HG02981 (cell line): ENCODE results near the gene VPREB3.
"Not testable (repeated sequence)": the region's sequence is repeated elsewhere in the genome, so short reads cannot be mapped to it uniquely, and the experiment has no call there.

Source experiments
- ATAC-seq: cut with Tn5 transposase; IDR thresholded peaks from one replicate; pipeline ENCODE4 v1.9.1; 2021; ENCODE audit warnings: mild to moderate bottlenecking, moderate library complexity; ENCODE audit not compliant: unreplicated experiment

VPREB3 gene

DNA sequence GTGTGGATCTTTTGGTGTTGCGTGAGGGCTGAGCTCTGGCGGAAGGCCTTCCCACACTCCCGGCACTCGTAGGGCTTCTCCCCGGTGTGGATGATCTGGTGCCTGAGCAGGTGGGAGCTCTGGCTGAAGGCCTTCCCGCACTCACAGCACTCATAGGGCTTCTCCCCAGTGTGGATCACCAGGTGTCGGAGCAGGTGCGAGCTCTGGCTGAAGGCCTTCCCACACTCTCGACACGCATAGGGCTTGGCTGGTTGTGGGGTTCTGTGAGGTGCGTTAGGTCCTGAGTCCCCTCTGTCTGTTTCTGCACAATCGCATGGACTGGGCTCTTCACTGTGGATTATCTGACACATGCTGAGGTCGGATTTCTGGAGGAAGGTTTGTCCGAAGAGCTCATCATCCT is 9.7 kb downstream of the VPREB3 start:
- no peak for ATAC-seq

DNA sequence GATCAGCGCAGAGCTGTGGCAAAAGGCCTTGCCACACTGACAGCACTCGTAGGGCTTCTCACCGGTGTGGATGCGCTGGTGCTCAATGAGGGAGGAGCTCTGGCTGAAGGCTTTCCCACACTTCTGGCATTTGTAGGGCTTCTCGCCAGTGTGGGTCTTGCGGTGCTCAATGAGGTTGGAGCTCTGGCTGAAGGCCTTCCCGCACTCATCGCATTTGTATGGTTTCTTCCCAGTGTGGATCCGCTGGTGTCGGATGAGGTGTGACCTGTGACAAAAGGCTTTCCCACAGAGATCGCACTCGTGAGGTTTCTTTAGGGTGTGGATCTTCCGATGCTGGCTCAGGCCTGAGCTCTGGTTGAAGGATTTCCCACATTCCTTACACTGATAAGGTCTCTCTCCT is 10.2 kb downstream of the VPREB3 start:
- no peak for ATAC-seq

DNA sequence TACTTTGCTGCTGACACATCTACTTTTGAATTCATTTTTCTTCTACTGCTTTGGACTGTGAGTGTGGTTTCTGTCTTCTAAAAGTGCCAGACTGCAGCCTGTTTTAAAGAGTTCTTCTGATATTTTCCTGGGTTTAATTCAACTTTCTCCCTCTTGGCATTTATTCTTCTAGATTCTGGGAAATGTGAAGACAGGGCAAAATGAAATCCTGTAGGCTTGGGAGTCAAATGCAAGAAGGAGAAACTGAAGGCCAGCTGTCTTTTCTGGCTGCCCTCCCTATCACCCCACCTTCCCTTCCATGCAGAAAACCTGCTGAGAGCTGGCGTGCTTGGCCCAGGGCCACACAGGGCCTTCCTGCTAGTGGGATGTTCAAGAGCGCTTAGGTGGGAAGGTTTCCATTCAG is 10.9 kb downstream of the VPREB3 start:
- no peak for ATAC-seq

DNA sequence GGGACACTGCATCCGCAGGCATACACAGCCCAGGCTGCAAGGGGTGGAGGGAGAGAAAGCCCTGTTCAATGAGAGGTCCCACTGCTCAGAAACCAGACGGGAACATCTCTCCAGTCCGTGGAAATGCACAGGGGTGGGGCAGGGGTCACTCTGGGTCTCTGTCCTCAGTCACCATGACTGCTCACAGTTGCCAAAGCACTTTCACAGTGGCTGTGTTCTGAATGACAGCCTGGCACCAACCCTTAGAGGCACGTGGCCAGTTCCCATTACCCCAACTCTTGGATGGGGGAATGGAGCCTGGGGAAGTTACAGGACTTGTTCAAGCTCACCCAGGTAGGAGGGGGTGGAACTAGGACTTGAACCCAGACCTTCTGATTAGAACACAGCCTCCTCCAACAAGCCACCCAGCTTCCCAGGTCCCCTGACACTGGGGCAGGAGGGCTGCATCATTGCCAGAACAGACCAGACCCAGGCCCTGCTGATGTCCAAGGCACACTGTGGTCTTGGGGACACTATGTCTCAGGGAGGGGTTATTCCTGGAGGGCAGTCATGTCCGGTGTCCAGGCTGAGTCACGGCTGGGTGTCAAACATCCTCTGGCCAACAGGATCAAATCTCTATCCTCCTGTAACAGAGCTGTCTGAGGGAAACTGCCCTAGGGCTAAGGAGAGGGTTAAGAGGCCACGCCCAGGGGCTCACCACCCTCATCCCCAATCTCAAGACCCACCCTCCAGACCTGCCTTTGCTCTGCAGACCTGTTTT is 11.5 kb downstream of the VPREB3 start:
- no peak for ATAC-seq

DNA sequence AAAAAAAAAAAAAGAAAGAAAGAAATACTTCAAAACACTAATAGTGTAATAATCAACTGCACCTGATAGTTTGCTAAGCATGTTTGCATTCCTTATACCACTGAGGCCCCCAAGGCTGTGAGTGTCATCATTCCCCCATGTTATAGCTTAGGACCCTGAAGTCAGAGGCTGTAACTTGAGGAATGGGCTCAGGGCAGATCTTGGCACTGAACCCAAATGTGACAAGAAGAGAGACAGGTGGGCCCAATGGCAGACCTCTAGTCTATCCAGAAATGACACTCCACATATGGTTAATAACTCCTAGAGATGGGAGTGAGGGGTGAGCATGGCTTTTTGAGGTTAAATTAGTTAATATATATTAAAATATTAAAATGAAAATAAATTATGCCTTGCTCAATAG is 16.5 kb downstream of the VPREB3 start:
- ATAC-seq = no peak

DNA sequence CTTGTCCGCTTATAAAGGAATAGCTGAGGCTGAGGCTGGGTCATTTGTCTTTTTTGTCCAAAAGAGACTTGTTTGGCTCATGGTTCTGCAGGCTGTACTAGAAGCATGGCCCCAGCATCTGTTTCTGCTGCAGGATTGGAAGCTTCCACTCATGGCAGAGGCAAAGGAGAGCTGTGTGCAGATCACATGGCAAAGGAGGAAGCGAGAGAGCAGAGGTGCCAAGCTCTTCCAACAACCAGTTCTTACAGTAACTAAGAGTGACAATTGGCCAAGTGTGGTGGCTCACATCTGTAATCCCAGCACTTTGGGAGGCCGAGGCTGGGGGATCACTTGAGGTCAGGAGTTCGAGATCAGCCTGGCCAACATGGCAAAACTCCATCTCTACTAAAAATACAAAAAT is 26.1 kb downstream of the VPREB3 start:
- not testable (repeated sequence) for ATAC-seq

DNA sequence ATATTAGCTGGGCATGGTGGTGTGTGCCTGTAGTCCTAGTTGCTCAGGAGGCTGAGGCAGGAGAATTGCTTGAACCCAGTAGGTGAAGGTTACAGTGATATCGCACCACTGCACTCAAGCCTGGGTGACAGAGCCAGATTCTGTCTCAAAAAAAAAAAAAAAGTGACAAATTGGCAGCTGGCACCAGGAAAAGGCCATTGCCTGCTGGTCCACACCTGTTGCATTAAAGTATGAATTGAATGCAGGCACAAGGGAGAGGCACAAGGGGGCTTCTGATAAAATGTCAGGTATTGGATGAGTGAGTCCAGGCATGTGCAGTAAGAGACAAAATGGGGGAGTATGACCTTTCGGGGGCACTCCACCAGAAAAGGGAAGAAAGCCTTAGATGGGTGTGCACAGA is 31.5 kb downstream of the VPREB3 start:
- ATAC-seq = no peak

DNA sequence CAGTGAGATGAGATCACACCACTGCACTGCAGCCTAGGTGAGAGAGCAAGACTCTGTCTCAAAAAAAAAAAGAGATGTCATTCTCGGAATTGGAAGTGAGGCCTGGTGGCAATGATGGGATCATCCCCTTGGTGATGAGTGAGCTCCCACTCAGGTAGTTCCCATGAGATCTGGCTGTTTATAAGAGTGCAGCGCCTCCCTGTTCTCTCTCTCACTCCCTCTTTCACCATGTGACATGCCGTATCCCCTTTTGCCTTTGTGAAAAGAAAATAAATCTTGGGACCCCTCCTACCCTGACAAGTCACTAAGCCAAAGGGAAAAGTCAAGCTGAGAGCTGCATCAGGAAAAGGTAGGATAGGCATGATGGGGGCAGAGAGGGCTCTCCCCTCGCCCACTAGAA is 32.1 kb downstream of the VPREB3 start:
- no peak for ATAC-seq

DNA sequence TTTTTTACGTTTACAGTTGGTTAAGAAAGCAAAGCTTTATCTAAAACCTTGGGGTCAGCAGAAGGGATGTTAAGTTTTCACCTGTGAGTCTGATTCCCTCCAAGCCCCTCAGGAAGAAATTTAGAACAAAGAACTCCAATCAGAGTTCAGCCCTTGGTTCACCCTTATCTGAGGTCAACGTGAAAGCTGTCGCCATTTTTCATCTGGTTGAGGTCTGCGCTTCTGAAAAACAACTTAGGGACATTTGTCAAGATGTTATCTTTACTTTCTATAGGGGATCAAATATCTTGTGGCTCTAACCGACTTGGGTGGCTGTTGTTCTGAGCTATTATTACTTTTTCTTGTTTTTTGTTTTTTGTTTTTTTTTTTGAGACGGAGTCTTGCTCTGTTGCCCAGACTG is 33.4 kb downstream of the VPREB3 start:
- no peak for ATAC-seq

DNA sequence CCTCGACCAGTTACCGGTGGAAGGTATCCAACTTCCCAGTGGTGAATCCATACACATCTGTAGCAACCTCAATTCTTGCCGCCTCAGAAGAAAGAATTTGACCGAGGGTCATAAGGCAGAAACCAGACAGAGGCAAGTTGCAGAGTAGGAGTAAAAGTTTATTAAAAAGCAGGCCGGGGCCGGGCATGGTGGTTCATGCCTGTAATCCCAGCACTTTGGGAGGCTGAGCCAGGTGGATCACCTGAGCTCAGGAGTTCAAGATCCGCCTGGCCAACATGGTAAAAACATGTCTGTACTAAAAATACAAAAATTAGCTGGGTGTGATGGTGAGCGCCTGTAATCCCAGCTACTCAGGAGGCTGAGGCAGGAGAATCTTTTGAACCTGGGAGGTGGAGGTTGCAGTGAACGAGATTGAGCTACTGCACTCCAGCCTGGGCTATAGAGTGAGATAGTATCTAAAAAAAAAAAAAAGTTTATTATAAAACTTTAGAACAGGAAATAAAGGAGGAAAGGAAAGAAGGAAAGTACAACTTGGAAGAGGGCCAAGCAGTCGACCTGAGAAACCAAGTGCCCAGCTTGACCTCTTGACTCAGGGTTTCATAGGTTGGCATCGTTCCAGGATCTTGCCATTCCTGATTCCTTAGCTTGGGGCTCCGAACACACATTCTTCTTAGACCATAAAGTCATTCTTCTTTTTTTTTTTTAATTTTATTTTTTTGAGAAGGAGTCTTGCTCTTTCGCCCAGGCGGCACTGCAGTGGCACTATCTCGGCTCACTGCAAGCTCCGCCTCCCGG is 35.7 kb downstream of the VPREB3 start:
- no peak for ATAC-seq

DNA sequence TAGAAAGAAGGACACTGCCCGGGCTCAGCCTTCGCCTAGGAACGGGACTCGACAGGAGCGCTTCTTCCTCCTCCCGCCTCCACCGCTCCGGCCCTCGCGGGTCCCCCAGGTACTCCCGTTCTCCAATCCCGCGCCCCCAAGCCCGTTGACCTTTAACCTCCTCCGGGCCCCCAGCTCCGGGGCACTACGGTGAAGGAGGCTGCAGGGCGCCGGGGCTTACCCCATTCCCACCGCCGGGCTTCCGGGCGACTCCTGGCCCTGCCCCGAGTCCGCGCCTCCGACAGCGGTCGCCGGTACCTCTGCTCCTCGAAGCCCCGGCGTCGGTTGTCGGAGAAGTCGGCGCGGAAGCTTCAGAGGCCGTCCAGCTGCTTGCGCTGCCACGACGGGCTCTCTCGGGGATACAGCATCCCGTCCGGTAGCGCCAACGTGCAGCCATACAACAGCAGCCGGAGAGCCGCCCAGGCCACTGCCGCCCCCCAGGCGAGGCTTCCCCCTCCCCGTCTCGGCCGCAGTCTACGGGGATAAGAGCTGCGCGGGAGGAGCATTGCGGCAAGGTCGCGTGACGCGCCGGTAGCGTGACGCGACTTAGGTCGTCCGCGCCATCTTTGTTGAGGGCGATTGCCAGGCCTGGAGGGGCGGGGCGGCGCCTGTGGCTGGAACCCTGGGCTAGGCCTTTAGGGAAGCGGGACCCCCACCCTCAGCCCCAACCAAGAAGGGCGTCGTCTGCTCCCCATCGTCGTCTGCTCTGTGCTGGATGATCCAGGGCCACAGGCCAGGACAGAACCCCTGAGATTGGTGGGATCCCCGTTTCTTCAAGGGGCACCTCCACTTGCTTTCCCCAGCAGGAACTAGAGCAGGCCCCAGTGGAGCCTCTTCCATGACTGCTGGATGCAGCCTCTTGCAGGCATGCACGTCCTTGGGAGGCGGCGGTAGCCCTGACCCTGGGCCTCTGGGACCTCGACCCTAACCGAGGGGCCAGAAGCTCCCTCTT is 37.1 kb downstream of the VPREB3 start:
- ATAC-seq = peak; percentile 80

DNA sequence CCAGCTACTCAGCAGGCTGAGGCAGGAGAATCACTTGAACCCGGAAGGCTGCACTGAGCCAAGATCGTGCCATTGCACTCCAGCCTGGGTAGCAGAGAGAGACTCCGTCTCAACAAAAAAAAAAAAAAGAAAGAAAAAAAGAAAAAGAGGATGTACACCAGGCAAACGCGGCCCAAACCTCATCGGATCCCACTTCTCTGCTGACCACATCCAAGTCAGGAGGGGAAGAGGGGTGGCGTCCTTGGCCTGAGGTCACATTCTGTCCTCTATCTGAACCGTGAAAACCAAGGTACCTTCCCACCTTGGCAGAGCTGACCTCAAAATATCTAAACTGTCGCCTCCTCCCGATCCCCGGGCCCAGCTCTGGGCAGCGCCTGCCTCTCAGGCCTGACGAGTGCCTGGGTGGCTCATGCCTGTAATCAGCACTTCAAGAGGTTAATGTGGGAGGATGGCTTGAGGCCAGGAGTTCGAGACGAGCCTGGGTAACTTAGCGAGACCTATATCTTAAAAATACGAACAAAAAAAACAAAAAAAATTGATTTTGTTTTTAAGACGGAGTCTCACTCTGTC is 38.3 kb downstream of the VPREB3 start:
- ATAC-seq = no peak

DNA sequence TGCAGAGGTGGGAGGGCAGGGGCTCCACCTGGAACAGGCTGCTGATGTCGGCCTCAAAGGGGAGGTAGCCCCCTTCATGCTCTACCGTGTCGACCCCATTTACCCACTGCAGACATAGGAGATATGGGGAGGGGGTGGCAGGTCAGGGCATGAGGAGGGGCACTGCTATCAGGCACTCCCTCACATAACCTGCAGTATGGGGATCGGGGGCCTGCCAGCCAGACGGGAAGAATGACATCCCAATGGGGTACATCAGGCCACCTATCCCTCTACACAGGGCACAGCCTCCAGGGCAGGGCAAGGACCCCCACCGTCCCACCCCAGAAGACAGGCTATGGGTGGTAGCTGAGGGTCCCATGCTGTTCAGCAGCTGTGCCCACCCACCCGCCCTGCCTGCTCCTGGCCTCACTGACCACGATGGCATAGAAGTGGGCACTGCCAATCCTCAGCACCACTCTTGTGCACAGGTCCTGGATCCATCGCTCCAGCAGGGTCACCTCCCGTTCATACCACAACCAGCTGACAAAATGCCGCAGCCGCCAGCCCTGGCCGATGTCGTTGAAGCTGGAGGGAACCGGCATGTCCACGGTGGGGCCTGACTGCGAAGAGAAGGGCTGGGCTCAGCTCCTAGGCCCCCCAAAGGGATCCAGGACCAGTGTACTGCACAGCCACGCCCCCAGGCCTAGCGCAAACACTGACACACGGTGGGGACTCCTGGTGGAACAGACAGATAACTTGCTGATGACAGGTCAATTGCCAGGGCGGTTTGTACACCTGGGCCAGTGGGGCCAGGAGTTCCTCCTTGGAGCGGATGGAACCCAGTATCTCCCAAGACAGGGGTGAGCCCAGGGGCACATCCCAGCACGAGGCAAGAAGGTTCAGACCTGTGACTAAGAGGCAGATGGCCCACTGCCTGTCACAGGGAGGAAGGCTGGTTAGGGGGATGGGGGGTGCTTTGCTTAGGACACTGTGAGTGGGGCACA is 39.3 kb downstream of the VPREB3 start:
- ATAC-seq = no peak

DNA sequence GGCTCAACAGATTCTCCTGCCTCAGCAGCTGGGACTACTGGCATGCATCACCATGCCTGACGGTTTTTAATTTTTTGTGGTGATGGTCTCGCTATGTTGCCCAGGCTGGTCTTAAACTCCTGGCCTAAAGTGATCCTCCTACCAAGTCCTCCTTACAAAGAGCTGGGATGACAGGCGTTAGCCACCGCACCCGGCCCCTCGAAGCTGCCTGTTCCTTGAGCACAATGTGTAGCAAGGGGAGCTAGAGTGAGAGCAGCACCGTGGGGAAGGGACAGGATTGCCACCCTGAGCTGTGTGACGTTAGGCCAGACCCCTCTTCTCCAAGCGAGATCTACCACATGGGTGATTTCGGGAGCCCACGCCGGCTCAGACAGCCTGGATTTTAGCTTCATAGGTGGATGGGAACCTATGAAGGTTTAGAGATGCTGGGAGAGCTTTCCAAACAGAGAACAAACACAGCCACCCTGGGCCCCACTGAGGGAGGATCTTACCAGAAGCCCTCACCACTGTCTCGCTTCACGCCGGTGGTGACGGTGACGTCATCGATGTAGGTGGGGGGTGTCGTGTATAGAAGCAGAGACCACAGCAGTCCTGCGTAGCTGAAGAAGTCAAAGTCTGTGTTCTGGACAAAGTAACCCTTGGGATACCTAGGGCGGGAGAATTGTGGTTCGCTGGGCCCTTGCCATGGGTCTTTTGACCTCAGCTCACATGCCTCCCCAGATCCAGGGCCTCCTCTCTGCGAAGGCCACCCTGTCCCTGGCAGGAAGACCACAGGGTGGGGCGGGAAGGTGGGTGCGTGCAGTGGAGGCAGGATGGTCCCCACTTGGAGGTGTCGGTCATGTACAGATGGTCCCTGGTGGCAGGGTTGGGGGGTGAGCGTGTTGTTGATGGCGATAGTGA is 40.3 kb downstream of the VPREB3 start:
- ATAC-seq = no peak

DNA sequence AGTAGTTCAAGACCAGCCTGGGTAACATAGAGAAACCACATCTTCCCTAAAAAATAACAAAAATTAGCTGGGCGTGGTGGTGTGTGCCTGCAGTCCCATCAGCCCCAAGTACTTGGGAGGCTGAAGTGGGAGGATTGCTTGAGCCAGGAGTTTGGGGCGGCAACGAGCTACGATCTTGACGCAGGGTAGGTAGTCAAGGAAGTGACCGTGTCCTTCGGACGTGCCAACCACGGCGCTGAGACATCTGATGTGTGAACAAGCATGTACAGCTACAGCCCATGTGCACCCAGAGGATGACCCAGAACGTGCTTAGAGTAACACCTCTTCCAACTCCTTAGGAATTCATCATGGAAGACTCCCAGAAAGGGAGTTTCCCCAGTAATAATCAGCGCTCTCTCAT is 42.0 kb downstream of the VPREB3 start:
- ATAC-seq = no peak

DNA sequence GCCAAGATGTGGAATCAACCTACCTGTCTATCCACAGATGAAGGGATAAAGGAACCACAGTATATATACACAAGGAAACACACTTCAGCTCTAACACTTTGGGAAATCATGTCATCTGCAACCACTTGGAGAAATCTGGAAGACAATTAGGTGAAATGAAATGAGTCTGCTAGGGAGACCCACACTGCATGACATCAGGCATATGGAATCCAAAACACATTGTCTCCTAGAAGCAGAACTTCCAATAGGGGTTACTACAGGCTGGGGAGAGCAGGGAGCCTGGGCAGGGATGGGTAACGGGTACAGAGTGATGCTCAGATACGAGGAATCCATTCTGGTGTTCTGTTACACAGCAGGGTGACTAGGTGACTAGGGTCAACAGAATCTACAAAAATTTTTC is 45.1 kb downstream of the VPREB3 start:
- ATAC-seq = no peak

DNA sequence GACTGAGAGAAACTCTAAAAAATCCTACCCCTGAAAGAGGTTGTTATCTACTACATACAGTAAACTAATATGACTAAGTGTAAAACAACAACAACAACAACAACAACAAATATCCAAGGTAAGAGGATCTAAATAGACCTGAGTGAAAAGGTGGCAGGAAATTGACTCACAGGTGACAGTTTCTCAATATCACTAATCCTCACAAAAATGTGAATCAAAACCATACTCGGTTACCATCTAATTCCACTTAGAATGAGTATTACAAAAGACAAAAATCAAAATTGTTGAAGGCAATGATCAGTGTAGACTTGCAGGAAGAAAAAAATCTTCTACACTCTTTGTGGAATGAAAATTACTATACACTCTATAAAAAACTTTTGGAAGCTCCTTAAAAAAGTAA is 46.0 kb downstream of the VPREB3 start:
- ATAC-seq = no peak

DNA sequence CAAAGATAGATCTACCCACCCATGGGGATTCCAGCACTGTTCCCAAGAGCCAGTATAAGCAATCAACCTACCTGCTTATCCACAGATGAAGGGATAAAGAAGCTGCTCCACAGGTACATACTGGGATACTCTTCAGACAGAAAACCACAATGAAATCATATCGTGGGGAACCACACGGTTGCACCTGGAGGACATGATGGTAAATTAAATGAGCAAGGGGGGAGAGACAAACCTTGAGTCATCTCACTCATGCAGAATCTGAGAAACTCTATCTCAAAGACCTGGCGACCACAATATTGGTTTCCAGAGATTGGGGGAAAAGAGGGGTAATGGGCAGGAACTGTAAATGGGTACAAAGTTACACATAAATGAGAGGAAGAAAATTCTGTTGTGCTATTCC is 48.9 kb downstream of the VPREB3 start:
- ATAC-seq = no peak

DNA sequence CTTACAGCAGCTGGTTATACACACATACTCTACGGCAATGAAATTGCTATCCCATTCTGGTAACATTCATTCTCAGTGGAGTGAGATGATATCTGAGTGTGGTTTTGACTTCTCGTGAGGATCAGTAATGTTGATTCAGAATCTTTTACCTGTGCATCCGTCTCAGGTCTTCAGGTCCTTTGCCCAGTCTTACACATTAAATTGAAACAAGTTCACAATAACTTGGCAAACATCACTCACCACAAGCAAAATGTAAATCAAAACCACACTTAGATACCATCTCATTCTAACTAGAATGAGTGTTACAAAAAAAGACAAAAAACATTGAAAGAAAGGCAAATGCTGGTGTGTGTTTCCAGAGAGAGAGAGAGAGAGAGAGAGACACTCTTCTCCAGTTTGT is 49.4 kb downstream of the VPREB3 start:
- no peak for ATAC-seq
